Astrocyte of the cerebellum (primary cell): ENCODE data around the gene DPP6.

Experiments
- DNase-seq: peaks from one replicate; pipeline ENCODE4 v3.0.0-alpha.2; 2011; ENCODE audit warnings: low read depth
- H3K4me3 ChIP-seq: 2 replicates; pipeline ENCODE4 v1.5.1; 2011; ENCODE audit warnings: mild to moderate bottlenecking, low read depth, low read length, moderate library complexity
- in situ Hi-C: cut with HindIII; loops from 2 replicates; pipeline ENCODE4 v1.10.0; 2017; ENCODE audit warnings: low sequenced_read_pairs
- TF ChIP-seq, protein P1 (sequence below): IDR thresholded peaks from 2 replicates; pipeline ENCODE4 v1.5.1; 2012; ENCODE audit warnings: low read length, low read depth, moderate library complexity, mild to moderate bottlenecking; ENCODE audit errors: missing control alignments

Gene DPP6

GRCh38 chr7:154347700-154348266 lies 295.6 kb downstream of the DPP6 start:
- DNase-seq, result no peak
- no peak overlapping the region for H3K4me3 ChIP-seq
- in situ Hi-C loops, result no loop called here
- TF ChIP-seq, protein P1, sequence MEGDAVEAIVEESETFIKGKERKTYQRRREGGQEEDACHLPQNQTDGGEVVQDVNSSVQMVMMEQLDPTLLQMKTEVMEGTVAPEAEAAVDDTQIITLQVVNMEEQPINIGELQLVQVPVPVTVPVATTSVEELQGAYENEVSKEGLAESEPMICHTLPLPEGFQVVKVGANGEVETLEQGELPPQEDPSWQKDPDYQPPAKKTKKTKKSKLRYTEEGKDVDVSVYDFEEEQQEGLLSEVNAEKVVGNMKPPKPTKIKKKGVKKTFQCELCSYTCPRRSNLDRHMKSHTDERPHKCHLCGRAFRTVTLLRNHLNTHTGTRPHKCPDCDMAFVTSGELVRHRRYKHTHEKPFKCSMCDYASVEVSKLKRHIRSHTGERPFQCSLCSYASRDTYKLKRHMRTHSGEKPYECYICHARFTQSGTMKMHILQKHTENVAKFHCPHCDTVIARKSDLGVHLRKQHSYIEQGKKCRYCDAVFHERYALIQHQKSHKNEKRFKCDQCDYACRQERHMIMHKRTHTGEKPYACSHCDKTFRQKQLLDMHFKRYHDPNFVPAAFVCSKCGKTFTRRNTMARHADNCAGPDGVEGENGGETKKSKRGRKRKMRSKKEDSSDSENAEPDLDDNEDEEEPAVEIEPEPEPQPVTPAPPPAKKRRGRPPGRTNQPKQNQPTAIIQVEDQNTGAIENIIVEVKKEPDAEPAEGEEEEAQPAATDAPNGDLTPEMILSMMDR, result no peak

- DNase-seq, result no peak
- in situ Hi-C loops, result no loop called here
- no peak overlapping the region for H3K4me3 ChIP-seq
- TF ChIP-seq, protein P1, result no peak
Observed at GRCh38 chr7:154350892-154351291, 298.7 kb downstream of the DPP6 start.

DNA sequence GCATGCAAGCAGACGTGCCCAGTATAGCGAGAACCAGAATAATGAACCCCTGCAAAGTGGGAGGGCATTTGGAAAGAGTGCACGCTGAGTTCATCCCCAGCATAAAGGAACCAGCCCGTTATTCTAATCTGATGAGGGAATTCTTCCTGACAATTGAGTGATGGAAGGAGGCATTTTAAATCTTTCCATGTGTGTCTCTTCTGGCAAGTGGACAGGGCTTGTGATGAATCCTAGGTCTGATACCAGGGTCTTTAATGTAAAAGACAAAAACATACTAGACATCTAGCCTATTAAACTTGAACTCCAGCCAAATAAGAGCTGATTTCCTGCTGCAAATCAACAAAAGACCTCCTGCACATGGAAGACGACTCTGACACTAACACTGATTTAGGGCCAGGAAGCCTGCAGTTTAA lies 301.2 kb downstream of the DPP6 start:
- TF ChIP-seq, protein P1, result no peak
- in situ Hi-C loops, result no loop called here
- H3K4me3 ChIP-seq, result no peak overlapping the region
- DNase-seq, result no peak

- TF ChIP-seq, protein P1, result no peak
- DNase-seq, result no peak
- no peak overlapping the region for H3K4me3 ChIP-seq
- in situ Hi-C loops, result no loop called here
Observed at GRCh38 chr7:154364170-154364569, 312.0 kb downstream of the DPP6 start.

- no peak overlapping the region for H3K4me3 ChIP-seq
- in situ Hi-C loops, result no loop called here
- DNase-seq, result no peak
- TF ChIP-seq, protein P1, result no peak
Observed at GRCh38 chr7:154371424-154371823, 319.2 kb downstream of the DPP6 start.

DNA sequence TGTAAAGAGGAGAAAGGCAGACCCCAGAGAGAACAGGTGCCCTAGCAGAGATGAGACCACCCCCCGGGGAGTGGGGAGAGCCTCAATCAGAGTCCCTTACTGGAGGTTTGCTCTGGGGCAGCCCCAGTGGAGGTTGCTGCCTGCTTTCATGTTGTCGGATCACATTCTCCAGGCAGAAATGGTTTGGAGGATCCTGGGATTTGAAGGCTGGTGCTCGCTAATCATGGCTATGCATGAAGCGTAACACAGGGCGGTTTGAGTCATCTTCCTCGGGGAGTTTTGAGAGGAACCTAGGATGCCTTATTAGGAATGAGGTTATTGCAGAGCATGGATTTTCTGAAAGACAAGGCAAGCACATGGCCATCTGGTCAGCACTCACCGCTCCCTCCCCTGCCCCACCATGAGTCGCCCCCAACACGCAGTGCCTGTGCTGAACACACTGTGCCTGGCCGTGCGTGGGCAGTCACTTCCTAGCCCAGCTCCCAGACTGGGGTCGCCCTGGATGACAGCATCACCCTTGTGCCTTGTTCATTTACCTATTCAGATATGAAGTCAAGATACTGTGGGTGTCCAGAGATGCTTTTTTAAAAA lies 319.9 kb downstream of the DPP6 start:
- no peak for DNase-seq
- in situ Hi-C loops, result no loop called here
- TF ChIP-seq, protein P1, result no peak
- no peak overlapping the region for H3K4me3 ChIP-seq

- in situ Hi-C loops, result no loop called here
- TF ChIP-seq, protein P1, result no peak
- H3K4me3 ChIP-seq, result no peak overlapping the region
- no peak for DNase-seq
Observed at GRCh38 chr7:154373956-154374355, 321.8 kb downstream of the DPP6 start.
